B cell (primary cell): ENCODE data around the gene CCL7. TPM values are rescaled to one million over a fixed set of nuclear protein-coding genes. Genes with fewer than 3 reads are reported as not detected.

Source experiments
- ATAC-seq: fragments of 200-7000 bp; cut with Tn5 transposase; one replicate; pipeline ENCODE4 v1.10.0; 2021; ENCODE audit warnings: low read depth, mild to moderate bottlenecking, moderate number of reproducible peaks, moderate library complexity
- CTCF ChIA-PET: fragments of 350-600 bp; sonication (Branson Sonifier 250); formaldehyde crosslinking; loops from one replicate; lab custom pipeline; 2021; ENCODE audit warnings: antibody characterized with exemption, inconsistent platforms; lab: Charles Lee
- POLR2A ChIA-PET: fragments of 350-600 bp; sonication (Branson Sonifier 250); formaldehyde crosslinking; loops from one replicate; lab custom pipeline; 2021; ENCODE audit warnings: antibody characterized with exemption; lab: Charles Lee
- DNase-seq: peaks from one replicate; pipeline ENCODE4 v3.0.0; 2013
- H2AFZ ChIP-seq: 2 replicates; pipeline ENCODE4 v1.6.1; 2012; ENCODE audit warnings: mild to moderate bottlenecking, low read depth, low read length; ENCODE audit not compliant: insufficient read depth, poor library complexity, severe bottlenecking
- H3K27ac ChIP-seq, 2 donors: 1 replicate in 1 of 2; 2 replicates in 1 of 2; pipeline ENCODE4 v1.5.1; 2012 to 2013; ENCODE audit warnings: low read length in 2 of 2, mild to moderate bottlenecking in 2 of 2, moderate library complexity in 1 of 2
- H3K27me3 ChIP-seq, 4 experiments: fragments of 200-600 bp in 1 of 4; sonication (generic) in 1 of 4; replicated peaks in 1 of 4; 1 replicate in 2 of 4; 2 replicates in 2 of 4; pipeline versions ENCODE4 v1.6.1 to v1.7.0; 2013 to 2016; ENCODE audit warnings: low read length in 3 of 4, mild to moderate bottlenecking in 2 of 4, mixed read lengths in 1 of 4, moderate library complexity in 1 of 4; ENCODE audit not compliant: insufficient read depth in 4 of 4, control insufficient read depth in 3 of 4; ENCODE audit errors: control extremely low read depth in 1 of 4
- H3K36me3 ChIP-seq, 2 experiments: replicated peaks in 1 of 2; 1 replicate in 1 of 2; 2 replicates in 1 of 2; pipeline versions ENCODE4 v1.6.1 to v1.7.1; 2013; ENCODE audit warnings: low read length in 1 of 2; ENCODE audit not compliant: insufficient read depth in 2 of 2, control insufficient read depth in 1 of 2; ENCODE audit errors: control extremely low read depth in 1 of 2, extremely low read depth in 1 of 2
- H3K4me1 ChIP-seq, 2 donors: fragments of 200-600 bp in 1 of 2; sonication (generic) in 1 of 2; 1 replicate in 1 of 2; 2 replicates in 1 of 2; pipeline versions ENCODE4 v1.5.1 to v1.6.1; 2013 to 2017; ENCODE audit warnings: low read length in 2 of 2; ENCODE audit not compliant: control insufficient read depth in 2 of 2, insufficient read depth in 2 of 2
- H3K4me2 ChIP-seq: replicated peaks from 2 replicates; pipeline ENCODE3; 2012; ENCODE audit warnings: mild to moderate bottlenecking, low read depth, low read length; ENCODE audit not compliant: poor library complexity, severe bottlenecking
- H3K4me3 ChIP-seq, 5 experiments: fragments of 200-600 bp in 1 of 5; sonication (generic) in 1 of 5; 1 replicate in 3 of 5; 2 replicates in 2 of 5; pipeline versions ENCODE4 v1.5.1 to v1.7.0; 2011 to 2016; ENCODE audit warnings: low read length in 4 of 5, mild to moderate bottlenecking in 4 of 5, low read depth in 2 of 5, control low read depth in 1 of 5, moderate library complexity in 1 of 5; ENCODE audit not compliant: insufficient read depth in 1 of 5; ENCODE audit errors: control extremely low read depth in 1 of 5, extremely low read depth in 1 of 5
- H3K79me2 ChIP-seq: fragments of 200-600 bp; sonication (generic); one replicate; pipeline ENCODE4 v1.6.0; 2016; ENCODE audit warnings: low read length; ENCODE audit not compliant: control insufficient read depth, insufficient read depth
- H3K9ac ChIP-seq: fragments of 200-600 bp; sonication (generic); 2 replicates; pipeline ENCODE4 v1.6.1; 2017; ENCODE audit warnings: mild to moderate bottlenecking, low read length, moderate library complexity
- H3K9me3 ChIP-seq, 3 donors: one replicate each; pipeline versions ENCODE4 v1.6.1 to v1.7.1; 2013; ENCODE audit warnings: low read length in 2 of 3; ENCODE audit not compliant: control insufficient read depth in 2 of 3, insufficient read depth in 1 of 3; ENCODE audit errors: control extremely low read depth in 1 of 3
- H4K20me1 ChIP-seq: 2 replicates; pipeline ENCODE4 v1.6.0; 2012; ENCODE audit warnings: mild to moderate bottlenecking, low read length; ENCODE audit not compliant: insufficient read depth, control insufficient read depth, poor library complexity, severe bottlenecking
- H3K27ac Mint-ChIP-seq: one replicate; pipeline ENCODE4 v1.8.0; 2021; ENCODE audit warnings: mixed read lengths
- H3K27me3 Mint-ChIP-seq: one replicate; pipeline ENCODE4 v1.8.0; 2021; ENCODE audit warnings: mixed read lengths
- H3K4me1 Mint-ChIP-seq: one replicate; pipeline ENCODE4 v1.8.0; 2021; ENCODE audit warnings: mixed read lengths
- H3K4me3 Mint-ChIP-seq: one replicate; pipeline ENCODE4 v1.8.0; 2021; ENCODE audit warnings: mixed read lengths
- H3K9me3 Mint-ChIP-seq: one replicate; pipeline ENCODE4 v1.8.0; 2022; ENCODE audit warnings: mixed read lengths; ENCODE audit not compliant: insufficient read depth
- EZH2 ChIP-seq: IDR thresholded peaks from 2 replicates; pipeline ENCODE4 v1.6.1; 2012; ENCODE audit warnings: borderline replicate concordance, low read depth, mild to moderate bottlenecking, moderate library complexity, low read length; ENCODE audit not compliant: insufficient read depth, poor library complexity, severe bottlenecking
- WGBS: methylation state at CpG from one replicate; pipeline ENCODE4 v1.1.5; 2013; ENCODE audit warnings: missing lambda C conversion rate; ENCODE audit not compliant: insufficient coverage; 5-methylcytosine and 5-hydroxymethylcytosine counted together
- intact Hi-C: fragments of 100-400 bp; cut with micrococcal nuclease; formaldehyde crosslinking; loops from one replicate; pipeline ENCODE4 v1.10.0; 2022
- polyA plus RNA-seq: library from polyadenylated mRNA; depleted of rRNA; stranded (reverse); fragments of >200 nt; gene quantifications from 2 replicates; pipeline ENCODE4 v1.2.3, GENCODE V29; 2012
- total RNA-seq, 2 donors: library from RNA; stranded (reverse); fragments of 120-200 nt in 1 of 2; gene quantifications; 1 replicate in 1 of 2; 2 replicates in 1 of 2; pipeline versions ENCODE4 v1.2.3 to v1.2.4, GENCODE V29; 2013 to 2022
- TF ChIP-seq, protein P1 (sequence below): fragments of 200-600 bp; IDR thresholded peaks from one replicate; pipeline ENCODE4 v1.8.0; 2022; ENCODE audit warnings: antibody characterized with exemption, mild to moderate bottlenecking

The CCL7 gene
- total and polyA plus RNA-seq, 2 donors (not counting 1 experiment from before 2014, with no cell fraction given): not detected

DNA sequence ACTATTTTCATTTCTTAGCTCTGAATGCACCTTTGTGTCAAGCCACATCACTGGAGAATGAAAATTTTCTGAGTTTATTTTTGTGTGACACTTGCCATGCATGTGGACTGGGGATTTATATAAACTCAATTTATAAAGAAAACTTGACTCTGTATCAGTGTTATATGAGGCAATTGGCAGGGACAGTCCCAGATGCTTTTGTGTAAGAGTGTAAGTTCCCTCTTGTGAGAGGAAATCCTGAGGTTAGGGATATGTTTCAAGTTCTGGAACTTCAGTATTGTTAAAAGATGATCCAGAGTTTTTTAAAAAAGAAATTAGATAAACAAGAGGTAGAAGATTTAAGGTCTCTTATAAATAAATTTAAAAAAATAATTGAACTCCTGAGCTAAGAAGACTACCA, 38.4 kb downstream of the CCL7 start:
- CTCF ChIA-PET: no interaction called here
- Histone ChIP-seq H4K20me1 (no peaks in the 10 kb centered on the region), H3K27ac (no peak overlapping the region), H3K4me1 (no peaks in the 10 kb centered on the region), H3K36me3 (no peaks in the 10 kb centered on the region), H3K4me3 (no peak overlapping the region), H3K9ac (no peak overlapping the region), H3K79me2 (no peaks in the 10 kb centered on the region), H3K27me3 (peaks cover 0 to 9% (median 5%) of the 10 kb centered on the region in 4 experiments), H3K9me3 (no peaks in the 10 kb centered on the region), H3K4me2 (no peak overlapping the region), H2AFZ (no peak overlapping the region)
- no peaks in the 10 kb centered on the region for H3K4me1 Mint-ChIP-seq
- DNase-seq (no peak), ATAC-seq (no peak)
- no peak overlapping the region for H3K27ac Mint-ChIP-seq
- H3K4me3 Mint-ChIP-seq: no peak overlapping the region
- no peaks in the 10 kb centered on the region for H3K9me3 Mint-ChIP-seq
- intact Hi-C loops: no loop called here
- POLR2A ChIA-PET: no interaction called here
- TF ChIP-seq, protein P1, sequence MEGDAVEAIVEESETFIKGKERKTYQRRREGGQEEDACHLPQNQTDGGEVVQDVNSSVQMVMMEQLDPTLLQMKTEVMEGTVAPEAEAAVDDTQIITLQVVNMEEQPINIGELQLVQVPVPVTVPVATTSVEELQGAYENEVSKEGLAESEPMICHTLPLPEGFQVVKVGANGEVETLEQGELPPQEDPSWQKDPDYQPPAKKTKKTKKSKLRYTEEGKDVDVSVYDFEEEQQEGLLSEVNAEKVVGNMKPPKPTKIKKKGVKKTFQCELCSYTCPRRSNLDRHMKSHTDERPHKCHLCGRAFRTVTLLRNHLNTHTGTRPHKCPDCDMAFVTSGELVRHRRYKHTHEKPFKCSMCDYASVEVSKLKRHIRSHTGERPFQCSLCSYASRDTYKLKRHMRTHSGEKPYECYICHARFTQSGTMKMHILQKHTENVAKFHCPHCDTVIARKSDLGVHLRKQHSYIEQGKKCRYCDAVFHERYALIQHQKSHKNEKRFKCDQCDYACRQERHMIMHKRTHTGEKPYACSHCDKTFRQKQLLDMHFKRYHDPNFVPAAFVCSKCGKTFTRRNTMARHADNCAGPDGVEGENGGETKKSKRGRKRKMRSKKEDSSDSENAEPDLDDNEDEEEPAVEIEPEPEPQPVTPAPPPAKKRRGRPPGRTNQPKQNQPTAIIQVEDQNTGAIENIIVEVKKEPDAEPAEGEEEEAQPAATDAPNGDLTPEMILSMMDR: no peak
- no peak for TF ChIP-seq EZH2
- peaks cover 52% of the 10 kb centered on the region for H3K27me3 Mint-ChIP-seq

DNA sequence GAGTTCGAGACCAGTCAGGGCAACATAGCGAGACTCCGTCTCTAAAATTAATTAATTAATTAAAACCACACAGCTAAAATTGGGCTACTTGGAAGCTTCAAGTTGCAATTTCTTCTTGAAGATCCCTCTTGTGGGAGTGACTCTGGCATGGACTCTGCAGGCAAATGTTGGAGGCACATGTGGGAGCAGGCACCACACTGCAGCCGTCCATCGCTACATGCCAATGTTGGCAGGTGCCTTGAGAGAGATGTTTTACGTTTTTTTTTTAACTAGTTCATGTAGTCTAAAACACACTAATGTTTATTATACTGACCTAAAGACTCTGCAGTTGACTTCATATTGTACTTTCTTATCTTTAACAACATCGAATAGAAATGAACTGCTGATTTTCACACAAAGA, 41.3 kb downstream of the CCL7 start:
- TF ChIP-seq, protein P1: no peak
- TF ChIP-seq EZH2: no peak
- H3K4me1 ChIP-seq: peaks cover 0 to 3% of the 10 kb centered on the region in 2 donors
- Mint-ChIP-seq H3K4me1 (no peaks in the 10 kb centered on the region), H3K27ac (no peak overlapping the region), H3K9me3 (no peaks in the 10 kb centered on the region), H3K4me3 (no peak overlapping the region), H3K27me3 (peaks cover 44% of the 10 kb centered on the region)
- intact Hi-C loops: no loop called here
- H3K36me3 ChIP-seq: no peaks in the 10 kb centered on the region
- WGBS: no CpG with 5 or more reads among the region's 7 CpGs
- H3K27me3 ChIP-seq: peaks cover 0 to 9% (median 5%) of the 10 kb centered on the region in 4 experiments
- H3K27ac ChIP-seq: no peak overlapping the region
- no peak for DNase-seq
- no peak overlapping the region for H2AFZ ChIP-seq
- CTCF ChIA-PET: no interaction called here
- H4K20me1 ChIP-seq: no peaks in the 10 kb centered on the region
- no peaks in the 10 kb centered on the region for H3K79me2 ChIP-seq
- no peak overlapping the region for H3K9ac ChIP-seq
- H3K4me3 ChIP-seq: no peak overlapping the region
- no peaks in the 10 kb centered on the region for H3K9me3 ChIP-seq
- POLR2A ChIA-PET: no interaction called here
- ATAC-seq: no peak
- no peak overlapping the region for H3K4me2 ChIP-seq
